HG03175 (cell line): ENCODE results near the gene TCF25.

ENCODE experiments used
- ATAC-seq: cut with Tn5 transposase; IDR thresholded peaks from one replicate; pipeline ENCODE4 v1.9.1; 2021; ENCODE audit warnings: mild to moderate bottlenecking, moderate library complexity; ENCODE audit not compliant: unreplicated experiment

TCF25 gene

DNA sequence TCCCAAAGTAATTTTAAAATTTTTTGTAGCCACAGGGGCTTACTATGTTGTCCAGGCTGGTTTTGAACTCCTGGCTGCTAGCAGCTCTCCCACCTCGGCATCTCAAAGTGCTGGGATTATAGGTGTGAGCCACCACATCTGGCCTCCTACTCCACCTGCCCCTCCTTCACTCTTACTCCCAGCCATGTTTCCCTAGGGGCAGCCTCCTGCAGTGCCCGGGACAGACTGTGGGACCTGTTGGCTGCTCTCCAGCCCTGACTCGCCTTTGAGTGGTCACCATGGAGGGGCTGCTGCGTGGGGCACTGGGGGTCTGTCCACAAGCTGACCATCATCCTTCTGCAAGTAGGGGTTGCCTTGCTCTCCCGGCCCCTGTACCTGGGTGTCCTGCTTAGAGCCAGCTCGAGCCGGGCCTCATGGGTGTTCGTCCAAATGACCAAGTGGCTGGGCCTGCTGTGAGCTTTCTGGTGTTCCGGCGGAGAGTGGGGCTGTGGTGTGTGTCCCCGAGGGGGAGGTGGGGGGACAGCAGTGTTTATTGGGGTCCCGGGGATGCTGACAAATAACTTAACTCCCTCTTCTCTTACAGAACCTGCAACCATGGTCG lies 28.6 kb upstream of the TCF25 start:
- no peak for ATAC-seq

DNA sequence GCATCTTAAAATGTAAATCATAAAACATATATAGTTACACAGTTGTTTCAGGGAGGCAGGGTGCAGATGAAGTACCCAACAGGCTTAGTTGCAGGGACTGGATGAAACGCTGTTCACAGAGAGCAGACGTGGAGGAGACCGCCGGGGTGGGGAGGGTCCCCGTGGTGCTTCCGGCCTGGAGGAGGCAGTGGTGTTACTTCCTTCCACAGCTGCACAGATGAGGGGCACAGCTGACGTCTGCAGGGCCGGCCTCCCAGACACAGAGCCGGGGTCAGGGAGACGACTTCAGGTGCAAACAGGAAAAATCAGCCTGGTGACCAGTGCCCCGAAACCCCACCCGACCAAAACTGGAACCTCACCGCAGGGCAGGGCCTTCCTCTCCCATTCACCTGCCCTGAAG lies 28.0 kb upstream of the TCF25 start:
- no peak for ATAC-seq

DNA sequence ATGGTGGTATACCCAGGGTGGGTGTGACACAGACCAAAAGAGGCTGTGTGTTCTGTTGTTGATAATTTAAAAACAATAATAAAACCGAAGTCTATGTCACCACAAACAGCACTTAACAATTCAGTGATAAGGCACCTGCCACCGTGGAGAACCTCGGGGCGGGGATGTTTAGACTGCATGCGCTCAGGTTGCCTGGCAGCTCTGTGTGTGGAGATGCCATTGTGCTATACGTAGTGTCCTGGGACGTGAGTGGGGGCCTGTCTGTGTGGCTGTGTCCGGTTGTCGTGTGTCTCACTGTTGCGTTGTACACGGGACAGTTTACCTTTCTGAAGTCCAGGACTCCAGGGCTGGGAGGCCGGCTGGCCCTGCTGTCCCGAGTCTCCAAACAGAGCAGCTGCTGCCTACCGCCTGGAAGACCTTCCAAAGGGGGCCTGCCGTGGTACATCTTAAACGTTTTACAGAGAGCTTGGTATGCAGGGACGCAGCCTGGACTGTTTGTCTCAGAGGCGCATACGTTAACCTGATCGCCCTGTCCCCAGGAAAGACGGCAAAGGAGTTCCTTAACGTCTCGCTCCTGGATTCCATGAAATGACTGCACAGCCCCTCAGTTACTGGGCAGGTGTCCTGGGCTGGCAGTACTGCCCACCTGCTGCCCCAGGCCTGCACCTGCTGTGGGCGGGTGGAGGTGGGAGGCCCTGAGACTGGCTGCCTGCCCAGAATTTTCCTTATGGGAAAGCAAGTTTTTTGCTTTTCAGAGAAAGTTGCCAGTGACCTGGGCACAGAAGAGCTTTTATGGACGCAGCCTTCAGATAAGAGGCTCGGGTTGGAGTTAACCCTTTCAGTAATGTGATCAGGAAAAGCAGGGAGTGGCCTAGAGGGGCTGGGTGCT lies 26.1 kb upstream of the TCF25 start:
- ATAC-seq: no peak

DNA sequence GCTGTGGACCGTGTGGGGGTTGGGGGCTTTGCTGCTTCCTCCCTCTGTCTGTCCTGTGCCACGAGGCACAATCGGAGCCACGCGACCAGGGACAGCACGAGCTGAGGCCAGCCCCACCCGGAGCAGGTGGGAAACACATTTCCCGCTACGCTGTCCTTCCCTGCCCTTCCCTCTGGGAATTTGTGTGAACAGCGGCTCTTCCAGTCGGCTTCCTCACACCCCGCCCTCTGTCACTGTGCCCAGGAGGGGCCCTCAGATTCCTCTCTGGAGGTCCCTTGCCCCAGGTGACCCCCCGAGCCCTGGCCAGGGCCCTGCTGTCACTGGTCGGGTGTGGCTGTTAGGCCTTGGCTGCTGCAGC lies 25.5 kb upstream of the TCF25 start:
- ATAC-seq: no peak

DNA sequence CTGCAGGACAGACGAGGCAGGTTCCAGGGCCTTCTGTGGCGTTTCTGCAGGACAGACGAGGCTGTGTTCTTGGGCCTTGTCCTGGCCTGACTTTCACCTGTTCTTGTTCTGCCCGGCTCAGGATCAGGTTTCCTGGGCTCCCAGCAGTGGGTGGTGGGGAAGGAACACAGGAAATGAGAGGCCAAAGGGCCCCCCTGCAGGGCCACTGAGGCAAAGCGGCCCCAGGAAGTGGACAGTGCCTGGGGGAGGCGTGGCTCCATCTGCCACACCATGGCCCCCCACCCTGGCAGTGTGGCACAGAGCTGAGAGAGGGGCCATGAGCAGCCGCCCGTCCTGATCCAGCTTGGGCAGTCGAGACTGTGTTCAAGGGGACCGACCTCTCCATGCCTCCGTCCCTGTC lies 24.4 kb upstream of the TCF25 start:
- no peak for ATAC-seq

DNA sequence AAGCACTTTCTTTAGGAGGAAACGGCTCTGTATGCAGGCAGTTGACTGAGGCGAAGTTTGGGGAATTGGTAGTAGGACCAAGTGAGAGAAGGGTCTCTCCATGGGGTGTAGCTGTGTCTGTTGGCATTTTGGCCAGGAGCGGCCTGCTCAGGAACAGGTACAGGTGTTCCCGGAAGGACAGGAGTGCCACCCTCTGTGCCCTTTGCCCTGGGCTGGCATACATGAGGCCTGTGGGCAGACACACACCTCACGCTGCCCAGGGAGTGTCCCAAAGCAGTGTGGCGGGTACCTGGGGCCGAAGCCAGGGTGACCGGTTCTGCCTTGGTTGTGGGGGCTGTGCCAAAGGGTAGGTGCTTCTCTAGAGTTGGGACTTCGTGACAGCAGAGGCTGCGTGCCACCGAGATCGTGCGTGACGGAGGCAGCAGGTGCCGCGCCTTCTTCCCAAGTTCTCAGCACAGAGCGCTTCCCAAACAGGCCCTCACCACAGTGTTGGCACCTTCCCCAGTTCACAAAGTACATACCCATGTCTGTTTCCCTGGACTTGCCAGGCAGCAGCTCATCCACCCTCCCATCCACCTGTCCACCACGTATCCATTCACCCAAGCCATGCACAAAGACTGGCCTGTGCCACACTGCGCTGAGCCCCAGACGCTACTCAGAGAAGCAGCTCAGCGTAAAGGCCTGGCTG lies 19.9 kb upstream of the TCF25 start:
- ATAC-seq: no peak

DNA sequence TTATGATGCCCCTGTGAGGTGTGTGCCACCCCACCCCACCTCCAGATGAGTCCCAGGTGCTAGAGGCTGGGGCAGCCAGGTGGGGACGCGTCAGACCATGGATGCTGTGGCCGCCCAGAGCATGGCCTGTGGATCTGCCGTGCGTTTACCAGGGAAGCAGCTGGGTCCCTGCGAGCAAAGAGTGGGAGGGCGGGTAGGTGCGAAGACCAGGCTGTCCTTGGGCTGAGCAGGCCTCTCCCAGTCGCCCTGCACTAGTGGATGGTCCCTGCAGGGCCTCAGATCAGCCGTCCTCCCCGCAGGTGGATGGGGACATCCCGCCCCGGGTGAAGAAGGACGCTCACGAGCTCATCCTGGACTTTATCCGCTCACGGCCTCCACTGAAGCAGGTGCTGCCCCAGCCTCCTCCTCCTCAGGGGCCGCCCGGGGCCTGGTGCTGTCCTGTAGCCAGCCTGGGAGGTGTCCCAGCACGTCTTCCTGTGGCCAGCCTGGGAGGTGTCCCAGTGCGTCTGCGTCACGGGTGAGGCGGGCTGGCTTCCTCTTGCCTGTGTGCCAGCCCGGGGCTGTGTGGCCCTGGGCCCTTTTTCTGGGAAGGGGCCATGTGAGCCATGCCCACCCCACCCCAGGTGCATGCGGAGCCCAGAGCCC lies 18.0 kb upstream of the TCF25 start:
- no peak for ATAC-seq

DNA sequence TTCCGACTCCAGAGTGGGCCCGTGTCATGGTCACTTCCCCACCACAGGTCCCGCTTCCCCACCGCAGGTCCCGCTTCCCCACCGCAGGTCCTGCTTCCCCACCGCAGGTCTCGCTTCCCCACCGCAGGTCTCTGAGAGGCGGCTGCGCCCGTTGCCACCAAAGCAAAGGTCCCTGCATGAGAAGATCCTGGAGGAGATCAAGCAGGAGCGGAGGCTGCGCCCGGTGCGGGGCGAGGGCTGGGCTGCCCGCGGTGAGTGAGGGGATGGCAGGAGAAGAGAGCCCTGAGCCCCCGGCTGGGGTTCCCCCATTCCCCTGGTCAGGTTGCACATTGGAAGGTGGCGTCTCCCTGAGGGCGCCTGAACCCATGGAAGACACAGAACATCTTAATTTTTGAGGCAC lies 17.4 kb upstream of the TCF25 start:
- no peak for ATAC-seq

DNA sequence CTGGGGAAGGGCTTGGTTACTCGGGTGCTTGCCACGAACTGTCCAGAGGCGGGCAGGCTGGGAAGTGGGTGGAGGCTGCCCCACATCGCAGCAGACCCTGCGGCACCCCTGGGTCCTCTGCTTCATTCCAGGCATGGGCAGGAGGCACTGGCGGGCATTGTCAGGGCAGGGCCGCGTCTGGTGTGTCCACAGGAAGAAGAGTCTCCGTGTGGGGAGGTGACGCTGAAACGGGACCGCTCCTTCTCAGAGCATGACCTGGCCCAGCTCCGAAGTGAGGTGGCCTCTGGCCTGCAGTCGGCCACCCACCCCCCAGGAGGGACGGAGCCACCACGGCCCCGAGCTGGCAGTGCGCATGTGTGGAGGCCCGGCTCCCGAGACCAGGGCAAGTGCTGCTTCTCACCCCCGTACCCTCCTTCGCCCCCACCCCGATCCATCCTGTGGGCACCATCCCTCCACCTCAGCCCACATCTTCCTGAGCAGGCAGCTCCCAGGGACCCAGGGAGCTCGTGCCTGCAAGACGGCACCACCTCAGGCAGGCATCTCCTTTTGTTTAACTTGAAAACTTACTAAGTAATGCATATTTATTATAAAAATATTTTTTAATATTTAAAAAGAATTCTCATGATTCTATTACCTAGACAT lies 14.3 kb upstream of the TCF25 start:
- no peak for ATAC-seq

DNA sequence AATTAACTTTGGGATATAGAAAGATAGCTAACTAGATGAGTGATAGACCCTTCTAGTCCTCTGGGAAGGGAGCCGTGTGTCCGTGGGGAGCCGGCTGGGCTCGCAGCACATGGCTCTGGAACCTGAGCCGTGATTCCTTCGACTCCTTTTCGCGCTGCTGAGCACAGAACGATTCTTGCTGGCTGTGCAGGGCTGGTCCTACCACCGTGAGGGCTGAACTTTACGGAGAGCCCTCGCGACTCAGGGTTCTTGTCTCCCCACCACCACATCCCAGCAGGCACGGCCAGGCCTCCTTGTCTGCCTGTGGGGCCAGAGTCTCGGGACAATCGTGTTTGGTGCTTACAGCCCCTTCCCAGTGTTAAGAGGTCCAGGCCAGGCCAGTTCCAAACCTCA lies 13.8 kb upstream of the TCF25 start:
- ATAC-seq: no peak

DNA sequence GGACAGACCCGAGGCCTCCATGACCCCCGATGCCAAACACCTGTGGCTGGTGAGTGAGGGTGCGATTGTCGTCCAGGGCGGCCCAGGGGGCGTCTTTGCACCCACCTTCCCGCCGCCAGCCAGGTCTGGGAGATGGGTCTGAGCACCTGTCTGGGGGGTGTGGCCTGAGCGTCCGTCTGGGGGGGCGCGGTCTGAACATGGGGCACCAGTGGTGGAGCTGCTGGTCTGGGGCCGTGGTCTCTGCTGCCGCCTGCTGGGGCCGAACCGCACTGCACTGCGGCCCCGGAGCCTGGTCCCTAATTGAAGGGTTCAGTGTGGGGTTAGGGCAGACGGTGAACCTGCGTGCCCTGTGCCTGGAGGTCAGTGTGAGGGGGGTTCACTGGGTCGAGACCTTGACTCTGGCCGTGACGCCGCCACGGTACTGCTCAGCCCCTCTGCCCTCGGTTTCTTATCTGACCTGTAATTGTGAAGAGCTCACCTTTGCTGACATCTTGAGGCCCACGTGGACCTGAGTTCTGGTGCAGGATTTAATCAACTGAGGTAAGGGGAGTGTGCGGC lies 12.6 kb upstream of the TCF25 start:
- ATAC-seq: no peak

DNA sequence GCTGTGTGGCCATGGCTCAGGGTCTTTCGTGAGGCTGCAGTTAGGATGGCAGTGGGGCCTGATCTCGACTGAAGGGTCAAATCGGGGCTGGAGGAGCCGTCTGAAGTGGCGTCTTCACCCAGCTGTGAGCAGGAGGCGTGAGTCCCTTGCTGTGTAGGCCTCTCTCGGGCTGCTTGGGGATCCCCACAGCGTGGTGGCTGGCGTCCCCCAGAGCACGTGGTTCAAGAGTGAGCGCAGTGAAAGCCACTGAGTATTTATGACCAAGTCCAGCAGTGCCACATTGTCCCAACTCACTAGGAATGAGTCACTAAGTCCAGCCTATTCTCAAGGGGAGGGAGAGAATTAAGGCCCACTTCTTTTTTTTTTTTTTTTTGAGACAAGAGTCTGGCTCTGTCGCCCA lies 11.7 kb upstream of the TCF25 start:
- no peak for ATAC-seq

DNA sequence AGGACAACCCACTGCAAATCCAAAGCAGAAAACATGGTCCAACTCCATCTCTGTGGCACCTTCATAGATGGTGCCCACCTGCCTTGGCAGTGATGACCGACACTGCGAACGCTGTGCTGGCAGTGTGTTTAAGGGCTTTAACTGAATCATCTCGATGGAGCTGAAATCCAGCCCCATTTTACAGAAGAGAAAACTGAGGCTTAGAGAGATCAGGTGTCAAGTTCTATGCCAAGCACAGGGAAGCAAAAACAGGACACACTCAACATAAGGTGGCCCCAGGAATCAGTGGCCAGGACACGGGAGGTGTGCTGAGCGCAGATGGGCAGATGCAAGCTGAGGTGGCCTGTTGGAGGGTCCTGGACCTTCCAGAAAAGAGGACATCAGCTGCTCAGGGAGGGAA lies 10.7 kb upstream of the TCF25 start:
- ATAC-seq: no peak

DNA sequence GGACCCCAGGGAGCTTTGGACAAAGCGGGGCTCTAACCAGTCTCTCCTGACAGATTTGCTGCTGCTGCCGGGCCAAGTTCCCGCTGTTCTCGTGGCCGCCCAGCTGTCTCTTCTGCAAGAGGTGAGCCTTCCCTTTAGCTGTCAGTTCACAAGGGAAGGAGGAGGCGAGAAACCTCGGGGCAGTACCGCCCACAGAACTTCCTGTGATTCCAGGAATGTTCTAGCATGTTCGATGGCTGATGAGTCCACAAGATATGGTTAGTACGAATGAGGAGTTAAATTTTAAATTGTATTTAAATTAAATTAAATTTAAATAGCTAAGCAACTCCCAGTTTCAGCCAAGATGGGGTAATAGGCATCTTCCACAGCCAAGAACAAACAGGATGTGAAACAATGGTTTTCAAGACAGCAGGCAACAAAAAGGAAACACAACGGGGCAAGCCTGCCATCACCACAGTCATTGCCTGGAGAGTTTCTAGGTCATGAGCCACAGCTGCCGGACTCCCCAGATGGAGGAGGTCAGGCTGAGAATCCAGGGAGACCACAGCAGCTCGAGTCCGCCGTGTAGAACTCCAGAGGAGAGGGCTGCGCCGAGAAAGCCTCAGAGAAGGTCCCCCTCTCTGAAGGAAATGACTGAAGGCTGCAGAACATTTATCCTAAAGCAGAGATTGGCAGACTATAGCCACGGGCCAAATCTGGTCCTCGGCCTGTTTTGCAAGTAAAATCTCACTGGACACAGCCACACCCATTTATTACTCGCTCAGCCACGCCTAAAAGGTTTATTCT lies 9.5 kb upstream of the TCF25 start:
- peak; percentile 71 for ATAC-seq

DNA sequence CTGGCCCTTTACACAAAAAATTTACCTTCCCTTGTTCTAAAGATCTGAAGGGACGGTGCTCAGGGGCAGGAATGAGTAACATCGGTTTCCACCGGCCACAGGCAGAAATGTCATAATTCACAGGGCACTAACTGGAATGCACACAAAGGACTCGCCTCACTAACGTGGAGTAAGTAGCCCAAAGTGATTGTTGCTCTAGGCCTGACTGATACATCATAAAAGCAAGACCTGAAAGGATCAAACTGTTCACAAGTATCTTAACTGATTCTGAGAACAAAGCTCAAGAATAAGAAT lies 8.9 kb upstream of the TCF25 start:
- no peak for ATAC-seq

DNA sequence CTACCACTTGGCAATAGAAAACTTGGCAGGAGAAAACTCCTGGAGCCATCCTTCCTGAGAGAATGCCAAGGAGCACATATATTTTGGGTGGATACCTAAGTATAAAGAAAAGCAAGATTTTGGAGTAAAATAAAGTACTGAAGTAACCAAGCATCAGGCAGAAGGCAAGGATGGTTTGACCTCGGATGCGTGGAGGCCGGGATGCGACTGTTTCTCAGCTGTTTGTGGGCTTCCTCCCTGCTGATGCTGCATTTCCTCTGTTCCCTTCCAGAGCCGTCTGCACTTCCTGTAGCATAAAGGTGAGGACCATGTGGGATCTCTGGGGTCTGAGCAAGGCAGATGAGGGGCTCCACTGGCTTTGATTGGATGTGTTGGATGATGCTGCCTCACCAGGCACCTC lies 5.5 kb upstream of the TCF25 start:
- no peak for ATAC-seq

DNA sequence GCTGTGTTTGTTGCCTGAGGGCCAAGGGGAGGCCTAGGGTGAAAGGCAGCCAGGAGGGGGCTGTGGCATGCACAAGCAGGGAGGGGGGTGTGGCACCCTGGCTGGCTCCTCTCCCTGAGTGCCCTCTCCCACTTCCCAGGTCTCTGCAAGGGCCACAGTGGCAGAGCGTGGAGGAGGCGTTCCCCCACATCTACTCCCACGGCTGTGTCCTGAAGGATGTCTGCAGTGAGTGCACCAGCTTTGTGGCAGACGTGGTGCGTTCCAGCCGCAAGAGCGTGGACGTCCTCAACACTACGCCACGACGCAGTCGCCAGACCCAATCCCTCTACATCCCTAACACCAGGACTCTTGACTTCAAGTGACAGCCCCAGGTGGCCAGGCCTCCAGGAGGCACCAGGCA lies 3.5 kb upstream of the TCF25 start:
- no peak for ATAC-seq

DNA sequence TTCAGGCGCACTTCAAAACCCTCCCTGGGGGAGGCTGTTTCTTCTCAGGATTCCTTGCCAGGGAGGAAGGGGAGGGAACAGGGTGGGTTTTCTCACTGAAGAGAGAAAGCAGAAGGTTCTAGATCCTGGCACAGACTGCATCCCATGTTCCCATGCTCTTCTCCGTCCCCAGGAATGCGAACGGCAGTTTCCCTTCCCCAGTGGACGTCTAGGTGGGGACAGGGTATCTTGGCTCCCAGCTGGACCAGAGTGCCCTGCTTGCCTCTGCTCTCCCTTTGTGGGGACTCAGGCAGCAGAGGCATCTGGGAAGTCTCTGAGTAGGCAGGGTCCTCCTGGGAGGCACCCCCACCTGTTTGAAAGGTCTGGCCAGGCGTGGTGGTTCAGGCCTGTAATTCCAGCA lies 3.0 kb upstream of the TCF25 start:
- ATAC-seq: no peak

DNA sequence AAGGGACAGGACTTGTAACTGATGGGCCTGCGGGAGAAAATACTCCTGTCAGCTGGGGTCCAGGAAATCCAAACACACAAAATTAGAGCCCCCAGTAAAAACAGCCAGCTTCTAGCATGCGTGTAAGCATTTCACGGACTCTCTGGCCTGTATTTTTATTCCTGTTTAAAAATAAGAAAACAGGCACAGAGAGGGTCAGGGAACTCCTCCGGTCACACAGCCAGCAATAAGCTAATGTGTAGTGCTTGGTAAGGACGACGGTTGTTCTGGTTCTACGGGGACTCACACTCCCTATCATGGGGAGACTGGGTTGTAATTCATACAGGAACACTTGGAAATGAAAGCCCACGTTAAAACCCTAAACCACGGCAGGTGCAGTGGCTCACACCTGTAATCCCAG lies 1.5 kb upstream of the TCF25 start:
- no peak for ATAC-seq

DNA sequence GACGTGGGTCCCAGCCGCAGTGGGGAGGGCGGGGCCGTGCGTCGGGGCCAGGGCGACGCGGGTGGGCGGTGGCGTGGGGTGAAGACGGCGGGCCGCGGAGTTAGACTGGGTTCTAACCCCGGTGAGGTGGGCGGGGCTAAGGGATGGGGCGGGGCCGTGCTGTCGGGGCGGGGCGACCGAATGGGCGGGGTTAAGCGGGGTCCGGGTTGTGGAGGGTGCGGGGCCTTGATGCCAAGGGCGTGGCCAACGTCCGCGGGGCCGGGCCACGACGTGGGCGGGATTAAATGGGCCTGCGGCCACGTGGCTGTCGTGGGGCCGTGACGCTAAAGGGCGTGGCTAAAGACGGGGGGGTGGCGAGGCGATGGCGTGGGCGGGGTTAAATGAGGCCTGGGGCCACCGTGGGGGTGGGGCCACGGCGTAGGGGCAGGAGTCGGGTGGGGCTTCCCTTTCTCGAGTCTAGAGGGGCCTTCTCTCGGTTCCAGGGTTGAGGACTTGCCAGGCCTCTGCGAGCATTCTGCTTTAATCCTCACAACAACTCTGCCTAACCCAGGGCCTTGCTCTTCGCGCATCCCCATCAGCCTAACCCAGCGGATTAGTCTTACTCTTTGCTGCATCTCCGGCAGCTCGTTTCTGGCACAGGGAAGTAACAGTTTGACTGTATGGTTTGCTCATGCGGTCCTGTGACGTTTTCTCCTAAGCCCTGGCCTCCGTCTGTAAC lies 739 bp downstream of the TCF25 start:
- peak; percentile 74 for ATAC-seq
